ENCODE results near the gene ATP8B3.

DNA sequence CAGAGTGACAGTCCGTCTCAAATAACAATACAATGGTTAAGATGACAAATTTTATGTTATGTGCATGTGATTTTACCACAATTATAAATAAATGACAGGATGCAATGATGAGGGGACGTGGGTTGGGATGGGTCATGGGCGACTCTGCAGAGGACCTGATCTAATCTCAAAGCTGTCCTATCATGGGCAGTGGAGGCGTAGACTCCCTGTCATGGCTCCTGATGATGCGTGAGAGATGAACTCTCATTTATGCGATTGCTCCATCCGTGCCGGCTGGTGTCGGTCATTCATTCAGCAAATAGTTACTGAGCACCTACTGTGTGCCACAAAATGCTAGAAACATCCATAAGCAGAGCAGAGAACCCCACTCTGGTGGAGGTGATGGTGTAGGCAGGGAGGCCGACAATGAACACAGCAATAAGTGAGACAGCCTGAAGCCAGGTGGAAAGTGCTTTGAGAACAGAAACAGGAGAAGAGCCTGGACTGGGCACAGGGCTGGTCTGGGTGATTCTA, 37.9 kb upstream of the ATP8B3 start:
- TF ChIP-seq, protein P1, sequence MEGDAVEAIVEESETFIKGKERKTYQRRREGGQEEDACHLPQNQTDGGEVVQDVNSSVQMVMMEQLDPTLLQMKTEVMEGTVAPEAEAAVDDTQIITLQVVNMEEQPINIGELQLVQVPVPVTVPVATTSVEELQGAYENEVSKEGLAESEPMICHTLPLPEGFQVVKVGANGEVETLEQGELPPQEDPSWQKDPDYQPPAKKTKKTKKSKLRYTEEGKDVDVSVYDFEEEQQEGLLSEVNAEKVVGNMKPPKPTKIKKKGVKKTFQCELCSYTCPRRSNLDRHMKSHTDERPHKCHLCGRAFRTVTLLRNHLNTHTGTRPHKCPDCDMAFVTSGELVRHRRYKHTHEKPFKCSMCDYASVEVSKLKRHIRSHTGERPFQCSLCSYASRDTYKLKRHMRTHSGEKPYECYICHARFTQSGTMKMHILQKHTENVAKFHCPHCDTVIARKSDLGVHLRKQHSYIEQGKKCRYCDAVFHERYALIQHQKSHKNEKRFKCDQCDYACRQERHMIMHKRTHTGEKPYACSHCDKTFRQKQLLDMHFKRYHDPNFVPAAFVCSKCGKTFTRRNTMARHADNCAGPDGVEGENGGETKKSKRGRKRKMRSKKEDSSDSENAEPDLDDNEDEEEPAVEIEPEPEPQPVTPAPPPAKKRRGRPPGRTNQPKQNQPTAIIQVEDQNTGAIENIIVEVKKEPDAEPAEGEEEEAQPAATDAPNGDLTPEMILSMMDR (IDR thresholded peaks at IDR 0.05), result no peak
- no peak for TF ChIP-seq POLR2A (IDR thresholded peaks at IDR 0.05)
